A673 (cell line): ENCODE measurements around the gene ANKMY1.

Experiments
- CTCF ChIP-seq: fragments of 300-800, 200-600 bp; sonication (generic); conservative IDR thresholded peaks from 2 replicates; pipeline ENCODE4 v1.5.1; 2017; ENCODE audit warnings: low read depth, mild to moderate bottlenecking, antibody characterized with exemption, low read length, moderate library complexity, mixed read lengths
- EZH2 ChIP-seq: fragments of 200-600 bp; sonication (generic); IDR thresholded peaks from 2 replicates; pipeline ENCODE4 v1.6.1; 2017; ENCODE audit warnings: borderline replicate concordance, low read depth, mild to moderate bottlenecking, mixed read lengths, antibody characterized with exemption, low read length; ENCODE audit not compliant: poor library complexity, severe bottlenecking

- no peak for TF ChIP-seq CTCF
- TF ChIP-seq EZH2, result no peak
These were observed 37.0 kb upstream of the ANKMY1 start for GRCh38 chr2:240594511-240595380.
